Measurements from ENCODE around the gene INO80D.
A peak's percentile ranks its signal among the peaks of the same experiment; 100 is the strongest.
"Not testable (repeated sequence)": the region's sequence is repeated elsewhere in the genome, so short reads cannot be mapped to it uniquely, and the experiment has no call there.

INO80D gene

GRCh38 chr2:206079699-206080465, 6.1 kb downstream of the INO80D start (continued):
- no peak for TF ChIP-seq POU6F1 (CRISPR knock-in tag; IDR thresholded peaks at IDR 0.05; ENCODE audit: borderline replicate concordance, low read depth)
- TF ChIP-seq ZNF70 (CRISPR knock-in tag; IDR thresholded peaks at IDR 0.05), result no peak
- no peak for TF ChIP-seq RARB (CRISPR knock-in tag; IDR thresholded peaks at IDR 0.05)

- not testable (repeated sequence) for ATAC-seq
These were observed 8.1 kb downstream of the INO80D start for GRCh38 chr2:206077879-206078278.

GRCh38 chr2:206075113-206075512, 10.9 kb downstream of the INO80D start:
- peak; percentile 38; the same call in 1 of the 3 replicates for ATAC-seq
- TF ChIP-seq RARB (CRISPR knock-in tag; IDR thresholded peaks at IDR 0.05), result no peak
- no peak for TF ChIP-seq SNAI2 (CRISPR knock-in tag; IDR thresholded peaks at IDR 0.05)
- TF ChIP-seq CSRNP3 (CRISPR knock-in tag; IDR thresholded peaks at IDR 0.05), result no peak
- no peak for TF ChIP-seq PATZ1 (CRISPR knock-in tag; IDR thresholded peaks at IDR 0.05; ENCODE audit: borderline replicate concordance)
- no peak for TF ChIP-seq CSDC2 (CRISPR knock-in tag; IDR thresholded peaks at IDR 0.05)
- TF ChIP-seq ZNF565 (CRISPR knock-in tag; conservative IDR thresholded peaks at IDR 0.05; ENCODE audit: low read depth), result no peak
- no peak for TF ChIP-seq OSR1 (CRISPR knock-in tag; IDR thresholded peaks at IDR 0.05)
- TF ChIP-seq GLIS3 (CRISPR knock-in tag; IDR thresholded peaks at IDR 0.05), result no peak
- TF ChIP-seq POU6F1 (CRISPR knock-in tag; IDR thresholded peaks at IDR 0.05; ENCODE audit: borderline replicate concordance, low read depth), result no peak
- no peak for TF ChIP-seq ZNF70 (CRISPR knock-in tag; IDR thresholded peaks at IDR 0.05)
- TF ChIP-seq CREB5 (CRISPR knock-in tag; IDR thresholded peaks at IDR 0.05; ENCODE audit: low read depth), result no peak
- TF ChIP-seq ZFP30 (CRISPR knock-in tag; IDR thresholded peaks at IDR 0.05), result no peak
- TF ChIP-seq ZFP3 (CRISPR knock-in tag; IDR thresholded peaks at IDR 0.05), result no peak
- TF ChIP-seq ZNF8 (CRISPR knock-in tag; IDR thresholded peaks at IDR 0.05), result no peak
- TF ChIP-seq BACH2 (CRISPR knock-in tag; IDR thresholded peaks at IDR 0.05; ENCODE audit: borderline replicate concordance), result no peak
- no peak for TF ChIP-seq ARNTL (CRISPR knock-in tag; IDR thresholded peaks at IDR 0.05; ENCODE audit: borderline replicate concordance, low read depth)

GRCh38 chr2:206071807-206072206, 14.2 kb downstream of the INO80D start:
- ATAC-seq, result no peak
- TF ChIP-seq ESRRG (CRISPR knock-in tag; IDR thresholded peaks at IDR 0.05), result no peak
- no peak for TF ChIP-seq CSDC2 (CRISPR knock-in tag; IDR thresholded peaks at IDR 0.05)
- no peak for TF ChIP-seq ZNF70 (CRISPR knock-in tag; IDR thresholded peaks at IDR 0.05)
- no peak for TF ChIP-seq POU6F1 (CRISPR knock-in tag; IDR thresholded peaks at IDR 0.05; ENCODE audit: borderline replicate concordance, low read depth)
- no peak for TF ChIP-seq ISL1 (CRISPR knock-in tag; IDR thresholded peaks at IDR 0.05)
- TF ChIP-seq ZFP30 (CRISPR knock-in tag; IDR thresholded peaks at IDR 0.05), result no peak
- TF ChIP-seq OSR1 (CRISPR knock-in tag; IDR thresholded peaks at IDR 0.05), result no peak
- TF ChIP-seq GLIS3 (CRISPR knock-in tag; IDR thresholded peaks at IDR 0.05), result no peak
- TF ChIP-seq ZC3H10 (CRISPR knock-in tag; IDR thresholded peaks at IDR 0.05), result no peak
- no peak for TF ChIP-seq PPARA (CRISPR knock-in tag; IDR thresholded peaks at IDR 0.05; ENCODE audit: borderline replicate concordance)
- no peak for TF ChIP-seq ZFP3 (CRISPR knock-in tag; IDR thresholded peaks at IDR 0.05)
- TF ChIP-seq RARB (CRISPR knock-in tag; IDR thresholded peaks at IDR 0.05), result no peak
- no peak for TF ChIP-seq TCF4 (CRISPR knock-in tag; IDR thresholded peaks at IDR 0.05; ENCODE audit: borderline replicate concordance)
- no peak for TF ChIP-seq ZNF8 (CRISPR knock-in tag; IDR thresholded peaks at IDR 0.05)
- TF ChIP-seq SNAI2 (CRISPR knock-in tag; IDR thresholded peaks at IDR 0.05), result no peak
- no peak for TF ChIP-seq BACH2 (CRISPR knock-in tag; IDR thresholded peaks at IDR 0.05; ENCODE audit: borderline replicate concordance)
- no peak for TF ChIP-seq CSRNP3 (CRISPR knock-in tag; IDR thresholded peaks at IDR 0.05)
- TF ChIP-seq TOX (CRISPR knock-in tag; IDR thresholded peaks at IDR 0.05; ENCODE audit: borderline replicate concordance), result no peak
- no peak for TF ChIP-seq CREB5 (CRISPR knock-in tag; IDR thresholded peaks at IDR 0.05; ENCODE audit: low read depth)

Measured in SK-N-SH treated with all-trans-retinoic acid at 6 μM for 48 hours (cell line).